Kidney epithelial cell (primary cell): Measurements from ENCODE around the gene REV3L. TPM values are rescaled to one million over a fixed set of nuclear protein-coding genes. Genes with fewer than 3 reads are reported as not detected.

Experiments
- DNase-seq: peaks from one replicate; pipeline ENCODE4 v3.0.0-alpha.2; 2010; ENCODE audit warnings: low read depth
- H3K27me3 ChIP-seq: 2 replicates; pipeline ENCODE4 v1.6.0; 2011; ENCODE audit warnings: low read length; ENCODE audit not compliant: control insufficient read depth, insufficient read depth
- H3K36me3 ChIP-seq: 2 replicates; pipeline ENCODE4 v1.5.1; 2011; ENCODE audit warnings: low read length; ENCODE audit not compliant: control insufficient read depth, insufficient read depth
- H3K4me3 ChIP-seq: 2 replicates; pipeline ENCODE4 v1.5.1; 2011; ENCODE audit warnings: low read depth, mild to moderate bottlenecking, control low read depth, low read length
- CTCF ChIP-seq: IDR thresholded peaks from 2 replicates; pipeline ENCODE4 v1.5.1; 2011; ENCODE audit warnings: mild to moderate bottlenecking, moderate library complexity, low read length, control low read depth, inconsistent platforms; ENCODE audit not compliant: insufficient read depth, poor library complexity, severe bottlenecking
- total RNA-seq: library from RNA; depleted of rRNA; stranded (reverse); fragments of >200 nt; gene quantifications from 2 replicates; pipeline ENCODE4 v1.2.3, GENCODE V29; 2015

Gene REV3L
- total RNA-seq, 1 donor from 2014 or later = 35.7 TPM

DNA sequence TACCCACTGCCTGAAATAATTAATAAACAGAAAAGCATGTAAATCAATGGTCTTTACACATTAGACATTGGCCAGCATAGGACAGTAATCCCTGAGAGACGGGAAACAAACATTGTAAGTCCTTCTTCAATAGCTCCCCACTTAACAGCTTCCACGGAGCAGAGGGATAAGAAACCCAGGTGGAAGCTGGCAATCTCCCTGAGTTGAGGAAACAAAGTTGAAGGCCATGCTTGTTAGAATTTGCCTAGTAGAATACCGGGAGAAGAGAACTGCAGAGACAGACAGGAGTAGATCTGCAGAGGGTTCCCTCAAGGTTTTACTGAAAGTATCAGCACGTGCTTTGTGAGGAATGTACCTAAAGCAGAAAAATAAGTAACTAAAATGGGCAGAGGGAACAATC lies 33.9 kb downstream of the REV3L start:
- DNase-seq = no peak
- Histone ChIP-seq H3K4me3 (no peak overlapping the region), H3K27me3 (no peaks in the 10 kb centered on the region), H3K36me3 (no peaks in the 10 kb centered on the region)
- no peak for TF ChIP-seq CTCF

DNA sequence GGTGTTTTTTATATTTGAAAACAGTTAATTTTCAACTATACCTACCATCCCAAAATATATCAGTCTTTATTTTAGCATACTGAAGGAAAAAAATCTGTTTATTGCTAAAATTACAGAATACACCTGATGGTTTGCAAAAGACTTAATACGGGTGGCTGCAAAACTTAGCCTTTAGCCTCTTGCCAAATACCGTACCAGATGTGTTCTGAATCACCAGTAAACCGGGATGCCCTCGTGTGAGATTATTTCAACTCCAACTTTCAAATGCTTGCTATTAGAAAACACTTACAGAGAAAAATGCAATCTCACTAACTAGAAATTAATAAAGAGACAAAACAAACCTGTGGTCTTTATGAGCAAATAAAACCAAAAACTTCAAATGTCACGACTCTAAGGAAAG lies 36.0 kb downstream of the REV3L start:
- TF ChIP-seq CTCF = no peak
- H3K4me3 ChIP-seq = no peak overlapping the region
- no peak for DNase-seq
- H3K36me3 ChIP-seq = no peaks in the 10 kb centered on the region
- H3K27me3 ChIP-seq = no peaks in the 10 kb centered on the region

DNA sequence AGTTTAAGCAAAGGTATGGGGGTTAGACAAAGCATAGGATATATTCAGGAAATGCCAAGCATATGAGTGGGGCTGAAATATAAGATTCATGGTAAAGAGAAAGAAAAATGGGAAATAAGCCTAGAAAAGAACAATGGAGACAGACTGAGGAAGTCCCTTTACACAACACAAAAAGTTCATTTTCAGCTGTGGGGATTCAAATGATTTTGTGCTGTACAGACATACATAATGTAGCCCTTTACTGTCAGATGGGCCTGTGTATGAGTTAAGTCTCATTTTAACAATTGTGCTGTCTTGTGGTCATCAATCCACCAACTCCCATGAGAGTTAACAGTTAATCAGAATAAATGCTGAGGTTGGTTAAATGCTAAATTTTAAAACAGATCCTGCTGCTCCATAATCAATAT lies 37.2 kb downstream of the REV3L start:
- H3K36me3 ChIP-seq = no peaks in the 10 kb centered on the region
- no peaks in the 10 kb centered on the region for H3K27me3 ChIP-seq
- H3K4me3 ChIP-seq = no peak overlapping the region
- DNase-seq = no peak
- TF ChIP-seq CTCF = no peak

DNA sequence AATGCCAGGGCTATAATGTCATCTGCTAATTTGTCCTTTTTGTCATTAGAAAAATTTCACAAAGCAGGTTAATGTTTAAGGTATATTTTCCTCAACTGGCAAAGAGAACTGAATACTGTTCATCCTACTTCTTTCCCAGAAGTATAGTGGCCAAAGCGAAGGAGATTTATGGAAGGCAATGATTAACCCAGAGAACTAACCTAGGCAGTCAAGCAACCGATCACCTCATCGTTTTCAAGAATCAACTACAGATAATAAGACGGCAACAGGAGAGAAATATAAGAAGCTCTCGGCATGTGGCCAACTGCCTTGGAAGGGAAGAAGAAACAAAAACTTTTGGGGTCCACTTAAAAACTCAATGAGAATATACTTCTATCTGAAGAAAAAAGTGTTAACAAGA lies 38.2 kb downstream of the REV3L start:
- Histone ChIP-seq H3K36me3 (no peaks in the 10 kb centered on the region), H3K4me3 (no peak overlapping the region), H3K27me3 (no peaks in the 10 kb centered on the region)
- DNase-seq = peak; percentile 16
- no peak for TF ChIP-seq CTCF

DNA sequence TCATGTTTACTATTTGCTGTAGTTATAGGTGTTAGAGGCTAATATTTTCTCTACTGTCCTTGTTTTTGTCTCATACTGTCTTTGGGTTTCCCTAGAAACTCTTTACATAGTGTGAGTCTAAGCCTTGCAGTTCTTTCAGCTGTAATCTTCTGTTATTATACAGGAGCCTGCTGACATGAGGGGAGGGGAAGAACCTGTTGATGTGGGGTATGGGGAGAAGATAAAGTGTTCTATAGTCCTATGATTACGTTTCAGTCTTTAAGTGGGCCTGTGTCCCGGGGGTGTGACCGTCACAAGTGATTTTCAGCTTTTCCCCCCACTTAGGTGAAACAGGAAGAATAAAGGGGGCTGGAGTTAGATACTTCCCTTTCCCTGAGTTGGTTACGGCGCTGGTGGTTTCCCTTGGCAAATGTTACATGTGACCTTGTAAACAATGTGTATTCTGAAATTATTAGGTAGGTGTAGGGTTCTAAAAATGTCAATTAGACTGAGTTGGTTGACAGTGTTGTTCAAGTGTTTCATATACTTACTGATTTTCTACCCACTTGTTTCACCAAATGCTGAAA lies 41.3 kb downstream of the REV3L start:
- Histone ChIP-seq H3K36me3 (no peaks in the 10 kb centered on the region), H3K27me3 (no peaks in the 10 kb centered on the region), H3K4me3 (no peak overlapping the region)
- no peak for TF ChIP-seq CTCF
- no peak for DNase-seq

DNA sequence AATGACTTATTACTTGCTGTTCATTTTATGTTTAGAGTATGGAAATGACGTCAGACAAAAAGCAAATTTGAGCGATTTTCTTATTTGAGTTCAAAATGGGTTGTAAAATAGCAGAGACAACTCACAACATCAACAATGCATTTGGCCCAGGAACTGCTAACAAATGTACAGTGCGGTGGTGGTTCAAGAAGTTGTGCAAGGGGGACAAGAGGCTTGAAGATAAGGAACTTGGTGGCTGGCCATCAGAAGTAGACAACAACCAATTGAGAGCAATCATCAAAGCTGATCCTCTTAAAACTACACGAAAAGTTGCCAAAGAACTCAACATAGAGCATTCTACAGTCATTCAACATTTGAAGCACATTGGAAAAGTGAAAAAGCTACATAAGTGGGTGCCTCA lies 43.8 kb downstream of the REV3L start:
- DNase-seq = no peak
- no peak overlapping the region for H3K4me3 ChIP-seq
- no peak for TF ChIP-seq CTCF
- H3K36me3 ChIP-seq = no peaks in the 10 kb centered on the region
- H3K27me3 ChIP-seq = no peaks in the 10 kb centered on the region
